Vagina (tissue), 2 donors: ENCODE results near the gene CRTAP.

Experiments used
- POLR2A ChIP-seq, 2 donors: fragments of 450-650 bp; IDR thresholded peaks; one replicate each; pipeline ENCODE4 v1.6.1; 2017; ENCODE audit warnings: antibody characterized with exemption in 2 of 2, mild to moderate bottlenecking in 2 of 2, moderate library complexity in 2 of 2
- POLR2AphosphoS5 ChIP-seq, 2 donors: sonication (generic); formaldehyde crosslinking; IDR thresholded peaks; one replicate each; pipeline ENCODE4 v1.9.0; 2017; ENCODE audit warnings: antibody characterized with exemption in 2 of 2, mild to moderate bottlenecking in 2 of 2, low read depth in 1 of 2; ENCODE audit not compliant: insufficient read depth in 1 of 2
- TF ChIP-seq, protein P1 (sequence below), 3 experiments: fragments of 450-650 bp in 2 of 3; fragments of 200-600 bp in 1 of 3; sonication (generic) in 1 of 3; IDR thresholded peaks; one replicate each; pipeline ENCODE4 v1.5.1; 2017 to 2019; ENCODE audit warnings: antibody characterized with exemption in 3 of 3, mild to moderate bottlenecking in 2 of 3, moderate library complexity in 2 of 3

- TF ChIP-seq, protein P1, sequence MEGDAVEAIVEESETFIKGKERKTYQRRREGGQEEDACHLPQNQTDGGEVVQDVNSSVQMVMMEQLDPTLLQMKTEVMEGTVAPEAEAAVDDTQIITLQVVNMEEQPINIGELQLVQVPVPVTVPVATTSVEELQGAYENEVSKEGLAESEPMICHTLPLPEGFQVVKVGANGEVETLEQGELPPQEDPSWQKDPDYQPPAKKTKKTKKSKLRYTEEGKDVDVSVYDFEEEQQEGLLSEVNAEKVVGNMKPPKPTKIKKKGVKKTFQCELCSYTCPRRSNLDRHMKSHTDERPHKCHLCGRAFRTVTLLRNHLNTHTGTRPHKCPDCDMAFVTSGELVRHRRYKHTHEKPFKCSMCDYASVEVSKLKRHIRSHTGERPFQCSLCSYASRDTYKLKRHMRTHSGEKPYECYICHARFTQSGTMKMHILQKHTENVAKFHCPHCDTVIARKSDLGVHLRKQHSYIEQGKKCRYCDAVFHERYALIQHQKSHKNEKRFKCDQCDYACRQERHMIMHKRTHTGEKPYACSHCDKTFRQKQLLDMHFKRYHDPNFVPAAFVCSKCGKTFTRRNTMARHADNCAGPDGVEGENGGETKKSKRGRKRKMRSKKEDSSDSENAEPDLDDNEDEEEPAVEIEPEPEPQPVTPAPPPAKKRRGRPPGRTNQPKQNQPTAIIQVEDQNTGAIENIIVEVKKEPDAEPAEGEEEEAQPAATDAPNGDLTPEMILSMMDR (IDR thresholded peaks at IDR 0.05): no peak
- no peak for TF ChIP-seq POLR2A (IDR thresholded peaks at IDR 0.05)
- TF ChIP-seq POLR2AphosphoS5 (IDR thresholded peaks at IDR 0.05; ENCODE audit: insufficient read depth in 1 of 2, low read depth in 1 of 2): no peak
These were observed 18.4 kb upstream of the CRTAP start for GRCh38 chr3:33095436-33095835.
